ENCODE results near the gene VWCE.

GRCh38 chr11:61293867-61294716, 1.0 kb downstream of the VWCE start:
- TF ChIP-seq ZNF8 (CRISPR knock-in tag; IDR thresholded peaks at IDR 0.05) (no peak), CSRNP3 (CRISPR knock-in tag; IDR thresholded peaks at IDR 0.05) (no peak), POU6F1 (CRISPR knock-in tag; IDR thresholded peaks at IDR 0.05; ENCODE audit: borderline replicate concordance, low read depth) (no peak), PATZ1 (CRISPR knock-in tag; IDR thresholded peaks at IDR 0.05; ENCODE audit: borderline replicate concordance) (no peak; the same call in 1 of the 2 replicates)
